HG02852 (cell line): Measurements from ENCODE around the gene GLMP.

Experiments used
- ATAC-seq: cut with Tn5 transposase; IDR thresholded peaks from one replicate; pipeline ENCODE4 v1.9.1; 2021; ENCODE audit warnings: mild to moderate bottlenecking, moderate library complexity; ENCODE audit not compliant: unreplicated experiment

GLMP gene

GRCh38 chr1:156286061-156286460 is 9.4 kb downstream of the GLMP start:
- no peak for ATAC-seq

DNA sequence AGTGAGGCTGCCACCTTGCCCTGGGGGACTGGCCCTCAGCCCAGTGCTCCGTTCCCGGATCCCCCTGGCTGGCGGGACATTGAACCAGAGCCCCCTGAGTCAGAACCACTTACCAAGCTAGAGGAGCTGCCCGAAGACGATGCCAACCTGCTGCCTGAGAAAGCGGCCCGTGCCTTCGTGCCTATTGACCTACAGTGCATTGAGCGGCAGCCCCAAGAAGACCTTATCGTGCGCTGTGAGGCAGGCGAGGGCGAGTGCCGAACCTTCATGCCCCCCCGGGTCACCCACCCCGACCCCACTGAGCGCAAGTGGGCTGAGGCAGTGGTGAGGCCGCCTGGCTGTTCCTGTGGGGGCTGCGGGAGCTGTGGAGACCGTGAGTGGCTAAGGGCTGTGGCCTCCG is 10.0 kb downstream of the GLMP start:
- no peak for ATAC-seq

- no peak for ATAC-seq
These were observed 10.7 kb downstream of the GLMP start for GRCh38 chr1:156284757-156285156.

DNA sequence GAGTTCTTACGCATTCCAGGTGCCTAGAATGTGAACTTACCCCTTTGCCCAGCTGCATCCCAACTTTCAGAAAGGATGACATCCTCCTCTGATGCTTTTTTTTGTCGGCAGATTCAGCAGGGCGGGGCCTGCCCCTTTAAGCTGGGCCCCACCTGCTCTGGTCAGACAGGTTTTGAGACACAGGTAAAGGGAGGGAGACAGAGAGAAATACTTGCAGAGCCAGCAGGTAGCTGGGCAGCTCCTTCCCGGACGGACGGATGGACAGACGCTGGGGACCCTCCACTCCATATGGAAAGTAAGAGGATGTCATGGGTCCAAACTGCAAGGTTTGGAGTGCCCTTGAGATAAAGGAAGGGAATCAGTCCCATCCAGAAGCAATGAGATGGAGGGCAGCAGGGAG is 11.4 kb downstream of the GLMP start, which contains the start of gene TMEM79:
TMEM79 (plus strand) TSS at position 214 of the 400 bp plus-strand sequence. CDS start 902 bp downstream, outside the sequence.
- ATAC-seq = no peak

- no peak for ATAC-seq
These were observed 12.0 kb downstream of the GLMP start for GRCh38 chr1:156283521-156283920.

GRCh38 chr1:156282479-156283222 is 12.8 kb downstream of the GLMP start, which contains the start of gene SMG5:
SMG5 (minus strand) TSS chr1:156282825; CDS start chr1:156282680, 145 bp downstream.
- ATAC-seq = peak; percentile 78

DNA sequence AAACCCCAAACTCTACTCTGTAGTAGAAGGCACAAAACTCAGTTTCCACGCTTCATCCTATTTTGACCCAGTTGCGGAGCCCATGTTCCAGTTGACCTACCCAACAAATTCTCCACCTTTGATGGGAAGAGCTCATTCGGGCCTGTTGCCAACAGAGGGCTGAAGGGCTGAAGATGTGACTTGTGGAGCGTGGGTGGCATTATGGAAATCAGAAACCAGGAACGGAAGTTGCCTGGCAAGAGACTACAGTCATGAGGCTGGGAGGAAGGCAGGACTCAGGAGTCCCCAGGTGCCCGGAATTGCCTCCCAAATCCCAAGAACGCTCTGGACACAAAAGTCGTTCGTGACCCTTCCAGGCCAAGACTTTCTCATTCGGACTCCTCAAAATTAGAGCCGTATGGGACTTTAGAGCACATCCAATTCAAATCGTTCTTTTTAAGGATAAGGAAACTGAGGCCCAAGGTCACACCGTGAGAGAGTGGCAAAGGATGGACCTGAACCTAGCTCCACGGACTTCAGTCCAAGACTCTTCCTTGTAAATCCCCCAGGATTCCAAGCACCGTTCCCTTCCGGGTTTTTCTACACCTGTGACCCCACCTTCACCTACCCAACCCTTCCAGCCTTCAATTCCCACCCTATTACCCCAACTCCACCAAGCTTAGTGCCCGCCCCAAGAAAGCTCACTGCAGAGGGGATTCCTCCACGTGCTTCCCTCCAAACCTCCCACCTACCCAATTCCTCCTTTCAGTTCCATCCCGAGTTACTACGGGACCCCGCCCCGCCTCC is 13.6 kb downstream of the GLMP start:
- peak; percentile 4 for ATAC-seq

GRCh38 chr1:156281281-156281680 is 14.2 kb downstream of the GLMP start:
- no peak for ATAC-seq

GRCh38 chr1:156279837-156280236 is 15.6 kb downstream of the GLMP start:
- no peak for ATAC-seq

DNA sequence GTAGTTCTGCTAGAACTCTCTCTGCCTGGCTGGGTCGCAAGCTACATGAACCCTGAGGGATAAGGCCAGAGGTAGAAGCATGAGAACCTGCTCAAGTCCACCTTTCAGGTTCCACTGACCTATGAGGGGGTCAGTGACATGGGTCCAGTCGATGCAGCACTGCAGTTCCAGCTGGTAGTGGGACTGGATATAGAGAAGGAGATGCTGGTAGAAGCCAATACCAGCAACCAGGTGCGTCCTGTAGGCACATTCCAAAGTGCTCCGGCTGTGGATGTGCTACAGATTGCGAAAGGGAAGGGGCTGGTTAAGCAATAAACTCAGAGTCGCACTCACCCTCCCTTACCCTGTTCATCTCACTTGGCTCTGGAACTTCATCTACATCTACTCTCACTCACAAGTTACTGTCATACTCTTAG is 18.5 kb downstream of the GLMP start:
- ATAC-seq = no peak

DNA sequence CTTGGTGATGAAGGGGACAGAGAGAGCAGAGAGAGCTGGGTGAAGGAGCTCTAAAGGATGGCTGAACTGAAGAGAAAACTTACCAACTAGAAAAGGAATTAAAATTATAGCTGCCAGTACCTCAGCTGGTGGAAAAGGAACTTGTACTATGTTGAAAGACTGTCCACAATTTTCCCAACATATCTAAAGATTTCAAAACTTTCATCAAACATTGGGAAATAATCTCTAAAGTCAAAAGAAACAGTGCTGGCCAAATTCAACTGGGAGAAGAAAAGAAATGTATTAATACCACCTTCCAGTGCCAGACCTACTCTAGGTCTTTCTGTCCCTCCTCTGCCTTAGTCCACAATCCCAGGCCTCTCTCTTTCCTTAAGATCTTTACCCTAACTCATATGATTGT is 18.9 kb downstream of the GLMP start:
- no peak for ATAC-seq

DNA sequence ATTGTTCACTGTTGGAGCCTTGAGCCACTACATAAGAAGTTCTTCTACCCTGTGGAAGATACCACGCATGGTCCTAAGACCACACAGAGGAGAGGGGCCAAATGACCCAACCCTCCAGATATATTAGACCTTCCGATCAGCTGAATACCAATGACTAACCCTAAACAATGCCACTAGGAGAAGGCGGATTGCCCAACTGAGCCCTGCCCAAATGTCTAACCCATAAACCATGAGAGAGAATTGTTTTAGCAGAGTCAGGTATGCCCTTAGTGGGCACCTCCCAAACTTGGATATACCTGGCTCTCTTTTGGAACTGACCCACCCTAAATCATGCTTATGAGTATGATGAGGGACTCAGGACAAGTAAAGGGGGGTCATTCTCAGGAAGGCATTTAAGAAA is 25.2 kb downstream of the GLMP start:
- ATAC-seq = no peak

GRCh38 chr1:156268336-156268735 is 27.1 kb downstream of the GLMP start:
- ATAC-seq = no peak

- no peak for ATAC-seq
These were observed 29.4 kb downstream of the GLMP start for GRCh38 chr1:156266051-156266450.

- ATAC-seq = no peak
These were observed 32.2 kb downstream of the GLMP start for GRCh38 chr1:156263288-156263655.

DNA sequence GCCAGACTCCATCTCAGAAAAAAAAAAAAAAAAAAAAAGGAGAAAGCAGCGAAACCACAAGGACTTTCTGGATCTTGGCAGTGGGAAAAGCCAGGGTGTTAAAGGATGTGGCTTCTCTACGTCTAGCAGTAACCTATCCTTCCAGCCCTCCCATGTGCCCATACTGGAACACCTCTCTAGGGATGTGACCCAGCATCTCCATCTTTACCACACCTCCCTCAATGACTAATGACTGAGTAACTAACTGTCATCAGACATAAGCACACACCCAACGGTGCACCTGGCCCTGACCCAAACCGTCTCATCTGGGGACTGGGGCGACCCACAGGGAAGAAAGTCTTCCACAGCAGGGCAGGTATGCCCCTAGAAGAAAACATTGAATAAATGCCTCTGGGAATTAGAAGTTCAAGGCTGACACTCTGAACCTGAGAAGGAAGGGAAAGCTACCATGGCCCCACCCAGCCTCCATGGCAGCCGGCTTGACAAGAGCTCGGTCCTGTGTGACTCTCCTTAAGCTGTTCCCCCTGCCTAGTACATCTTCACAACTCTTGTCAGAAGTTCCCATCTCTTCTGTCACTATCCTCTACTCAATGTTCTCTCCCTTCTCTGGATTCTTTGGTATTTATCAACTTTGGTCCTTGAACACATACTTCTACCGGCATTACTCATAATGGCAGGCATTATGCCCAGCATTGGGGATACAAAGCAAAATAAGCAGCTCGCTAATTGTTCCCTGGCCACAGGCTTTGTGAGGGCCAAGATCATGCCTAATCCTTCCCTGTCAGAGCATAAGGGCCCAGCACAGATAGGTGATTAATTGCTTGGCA is 32.8 kb downstream of the GLMP start:
- no peak for ATAC-seq

GRCh38 chr1:156260896-156261295 is 34.6 kb downstream of the GLMP start:
- no peak for ATAC-seq

DNA sequence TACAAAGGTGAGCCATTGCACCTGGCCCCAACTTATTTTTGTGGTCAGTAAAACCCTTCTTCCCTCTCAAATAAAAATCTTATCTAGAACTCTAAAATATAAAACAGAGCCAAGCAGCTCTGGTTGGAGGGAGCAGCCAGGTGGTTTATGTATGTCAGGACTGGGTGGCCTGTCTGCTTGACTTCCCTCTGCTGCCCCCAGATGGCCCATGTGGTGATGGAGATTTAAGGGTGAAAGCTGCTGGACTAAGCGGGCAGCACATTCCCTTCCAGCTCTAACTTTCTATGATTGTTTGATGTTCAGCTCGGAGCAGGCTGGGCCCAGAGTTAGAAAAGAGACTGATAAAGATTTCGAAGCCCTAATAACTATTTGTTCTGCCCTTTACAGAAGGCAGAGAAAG is 35.7 kb downstream of the GLMP start:
- ATAC-seq = no peak

DNA sequence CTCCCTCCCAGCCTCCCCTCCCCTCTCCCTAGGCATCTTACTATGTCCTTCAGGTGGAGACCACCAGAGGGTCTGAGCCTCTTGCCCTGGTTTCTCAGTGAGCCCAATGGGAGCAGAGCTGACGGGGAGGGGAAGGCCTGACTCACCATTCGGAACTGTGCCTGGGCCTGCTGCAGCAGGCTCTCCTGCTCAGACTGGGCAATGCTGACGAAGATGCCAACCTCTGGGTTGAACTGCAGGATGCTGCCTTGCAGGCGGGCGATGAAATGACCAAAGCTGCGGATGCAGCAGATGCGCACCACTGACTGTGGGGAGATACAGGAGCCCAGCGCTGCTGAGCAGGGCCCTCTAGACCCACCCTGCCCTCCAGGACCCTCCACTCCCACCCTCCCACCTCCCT is 36.6 kb downstream of the GLMP start:
- no peak for ATAC-seq

GRCh38 chr1:156257711-156258110 is 37.8 kb downstream of the GLMP start:
- ATAC-seq = no peak

DNA sequence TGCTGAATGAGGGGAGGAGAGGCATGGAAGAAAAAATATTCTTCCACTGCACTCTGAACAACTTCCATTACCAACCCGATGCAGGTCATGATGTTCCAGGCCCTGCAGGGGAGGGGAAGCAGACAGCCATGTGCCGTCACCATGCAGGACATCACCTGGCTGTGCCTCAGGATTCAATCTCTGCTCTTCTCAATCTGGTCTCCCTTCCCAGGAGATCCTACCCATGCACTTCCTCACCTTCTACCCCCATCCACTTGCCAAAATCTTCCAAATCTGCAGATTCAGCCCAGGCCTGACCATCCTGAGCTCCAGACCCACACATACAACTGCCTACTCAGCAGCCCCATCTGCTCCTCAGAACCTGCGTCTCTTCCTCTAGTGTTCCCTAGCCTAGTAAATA is 41.8 kb downstream of the GLMP start:
- ATAC-seq = no peak
